Dendritic cell treated with granulocyte-macrophage colony-stimulating factor and Interleukin-4, amounts not matched to agents 40 ng/mL and 50 ng/mL, for 4 days (primary cell): ENCODE measurements around the gene COPS7A.

Source experiments
- H3K27ac Mint-ChIP-seq: one replicate; pipeline ENCODE4 v1.8.0; 2022; ENCODE audit warnings: mild to moderate bottlenecking, mixed read lengths
- H3K27me3 Mint-ChIP-seq: one replicate; pipeline ENCODE4 v1.8.0; 2022; ENCODE audit warnings: mild to moderate bottlenecking, mixed read lengths
- H3K36me3 Mint-ChIP-seq: one replicate; pipeline ENCODE4 v1.8.0; 2022; ENCODE audit warnings: low read depth, mixed read lengths
- H3K4me1 Mint-ChIP-seq: one replicate; pipeline ENCODE4 v1.8.0; 2022; ENCODE audit warnings: low read depth, mixed read lengths
- H3K4me3 Mint-ChIP-seq: one replicate; pipeline ENCODE4 v1.8.0; 2022; ENCODE audit warnings: mild to moderate bottlenecking, moderate library complexity, mixed read lengths
- H3K9me3 Mint-ChIP-seq: one replicate; pipeline ENCODE4 v1.8.0; 2022; ENCODE audit warnings: mixed read lengths
- intact Hi-C: fragments of 100-400 bp; cut with micrococcal nuclease; formaldehyde crosslinking; loops from one replicate; pipeline ENCODE4 v1.15.0; 2022

Gene COPS7A, protein sequence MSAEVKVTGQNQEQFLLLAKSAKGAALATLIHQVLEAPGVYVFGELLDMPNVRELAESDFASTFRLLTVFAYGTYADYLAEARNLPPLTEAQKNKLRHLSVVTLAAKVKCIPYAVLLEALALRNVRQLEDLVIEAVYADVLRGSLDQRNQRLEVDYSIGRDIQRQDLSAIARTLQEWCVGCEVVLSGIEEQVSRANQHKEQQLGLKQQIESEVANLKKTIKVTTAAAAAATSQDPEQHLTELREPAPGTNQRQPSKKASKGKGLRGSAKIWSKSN

DNA sequence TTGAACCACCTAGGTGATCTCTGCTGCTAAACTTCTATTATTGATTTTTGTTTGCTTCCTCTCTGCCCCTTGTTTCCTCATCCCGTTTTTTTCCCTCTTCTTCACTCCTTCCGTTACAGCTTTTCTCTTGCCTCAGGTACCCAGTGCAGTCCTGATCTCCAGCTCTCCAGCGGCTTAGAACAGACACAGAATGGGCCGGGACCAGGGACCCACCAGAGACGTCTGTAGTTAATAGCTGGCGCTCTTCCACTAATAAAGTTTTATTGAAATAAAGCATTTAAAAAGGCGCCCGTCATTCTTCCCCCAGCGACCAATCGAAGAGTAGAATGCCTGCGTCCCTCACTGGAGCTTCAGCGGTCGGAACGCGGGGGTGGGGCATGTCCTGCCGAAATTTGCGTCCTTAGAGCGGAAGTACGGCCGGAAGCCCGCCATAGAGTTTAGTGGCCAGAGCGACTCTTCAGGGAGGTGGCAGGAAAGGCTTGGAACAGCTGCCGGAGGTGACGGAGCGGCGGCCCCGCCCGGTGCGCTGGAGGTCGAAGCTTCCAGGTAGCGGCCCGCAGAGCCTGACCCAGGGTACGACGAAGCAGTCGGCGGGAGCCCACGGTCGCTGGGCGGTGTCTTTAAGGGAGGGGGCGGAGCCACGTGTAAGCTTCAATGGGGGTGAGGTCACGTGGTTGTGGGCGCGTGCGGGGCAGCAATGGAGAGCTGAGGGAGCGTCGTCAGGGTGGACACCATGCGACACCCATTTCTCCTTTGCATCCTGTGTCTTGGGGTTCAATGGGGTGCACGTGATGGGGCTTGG is at the start of gene COPS7A:
TSS of gene COPS7A (plus strand) at position 440 of the 802 bp plus-strand sequence. CDS start 611 bp downstream, outside the sequence.
- Mint-ChIP-seq H3K27me3 (peaks cover 2% of the 10 kb centered on the region), H3K27ac (peak within 1 kb of the TSS; percentile 88), H3K4me1 (peaks cover 26% of the 10 kb centered on the region), H3K9me3 (no peaks in the 10 kb centered on the region), H3K36me3 (peaks cover 43% of the 10 kb centered on the region), H3K4me3 (peak within 1 kb of the TSS; percentile 93)
- intact Hi-C loops: loop anchor here (1.0 kb wide), 1 partner anchor 35 kb away; the partner anchor contains the start of gene ZNF384

DNA sequence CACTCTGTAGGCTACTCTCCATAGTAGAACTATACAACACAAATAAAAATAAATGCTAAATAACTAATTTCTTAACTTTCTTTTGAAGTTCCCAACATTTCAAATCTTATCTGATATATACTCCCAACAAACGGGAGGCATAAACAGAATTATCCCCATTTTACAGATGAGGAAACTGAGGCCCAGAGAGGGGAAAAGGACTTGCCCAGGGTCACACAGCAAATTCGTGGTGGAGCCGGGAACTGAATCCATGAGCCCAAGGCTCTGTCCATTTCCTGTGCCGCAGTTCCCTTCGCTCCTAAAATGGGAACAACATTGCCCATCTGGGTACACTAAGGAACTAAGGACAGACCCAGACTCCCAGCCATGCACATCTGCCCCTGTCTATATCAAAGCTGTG is 46.9 kb upstream of the COPS7A start:
- no peak overlapping the region for H3K4me3 Mint-ChIP-seq
- H3K9me3 Mint-ChIP-seq: no peaks in the 10 kb centered on the region
- peaks cover 10% of the 10 kb centered on the region for H3K4me1 Mint-ChIP-seq
- intact Hi-C loops: no loop called here
- no peaks in the 10 kb centered on the region for H3K27me3 Mint-ChIP-seq
- peaks cover 97% of the 10 kb centered on the region for H3K36me3 Mint-ChIP-seq
- no peak overlapping the region for H3K27ac Mint-ChIP-seq

DNA sequence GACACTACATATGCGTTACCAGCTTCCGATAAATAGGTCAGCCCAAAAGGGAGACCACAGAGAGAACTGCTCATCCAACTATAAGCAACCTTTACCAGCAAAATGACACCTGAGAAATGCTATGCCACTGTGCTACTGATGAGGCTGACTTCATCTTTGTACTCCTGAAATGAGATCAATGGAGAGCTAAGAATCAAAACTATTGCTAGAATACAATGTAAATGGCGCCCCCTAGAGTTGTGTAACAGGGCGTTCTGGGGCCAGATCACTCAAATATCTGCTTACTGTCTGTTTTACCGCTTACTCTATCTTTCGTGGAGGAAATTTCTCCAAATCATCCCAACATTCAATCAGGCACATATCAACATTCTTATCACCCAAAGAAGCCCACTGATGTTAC is 39.2 kb upstream of the COPS7A start:
- intact Hi-C loops: loop anchor here (1.0 to 5.0 kb wide), 2 partner anchors 67 to 143 kb away; partner anchors contain the start of gene P3H3
- Mint-ChIP-seq H3K27ac (no peak overlapping the region), H3K27me3 (no peaks in the 10 kb centered on the region), H3K4me1 (peaks cover 52% of the 10 kb centered on the region), H3K4me3 (no peak overlapping the region), H3K9me3 (no peaks in the 10 kb centered on the region), H3K36me3 (peaks cover 93% of the 10 kb centered on the region)

DNA sequence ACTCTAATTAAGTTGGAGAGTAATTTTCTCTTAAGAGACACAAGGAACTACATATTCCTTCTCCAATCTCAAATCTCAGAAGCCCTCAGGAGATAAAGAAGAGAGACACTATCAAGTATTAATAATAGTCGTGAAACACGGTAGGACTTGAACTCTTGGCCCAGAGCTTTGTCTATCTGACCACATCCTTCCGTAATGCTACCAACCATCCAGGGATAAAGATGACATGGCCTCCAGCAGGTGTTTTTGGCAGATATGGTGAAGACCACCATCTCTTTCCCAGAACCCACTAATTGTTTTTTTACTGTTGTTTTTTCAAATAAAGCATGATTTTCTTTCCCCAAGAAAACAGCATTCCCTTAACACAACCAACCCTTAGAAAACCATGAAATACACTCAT is 38.0 kb upstream of the COPS7A start:
- no peak overlapping the region for H3K27ac Mint-ChIP-seq
- H3K9me3 Mint-ChIP-seq: no peaks in the 10 kb centered on the region
- peaks cover 46% of the 10 kb centered on the region for H3K4me1 Mint-ChIP-seq
- no peak overlapping the region for H3K4me3 Mint-ChIP-seq
- intact Hi-C loops: loop anchor here (1.0 to 5.0 kb wide), 2 partner anchors 69 to 141 kb away; partner anchors contain the start of gene P3H3
- no peaks in the 10 kb centered on the region for H3K27me3 Mint-ChIP-seq
- peaks cover 87% of the 10 kb centered on the region for H3K36me3 Mint-ChIP-seq

DNA sequence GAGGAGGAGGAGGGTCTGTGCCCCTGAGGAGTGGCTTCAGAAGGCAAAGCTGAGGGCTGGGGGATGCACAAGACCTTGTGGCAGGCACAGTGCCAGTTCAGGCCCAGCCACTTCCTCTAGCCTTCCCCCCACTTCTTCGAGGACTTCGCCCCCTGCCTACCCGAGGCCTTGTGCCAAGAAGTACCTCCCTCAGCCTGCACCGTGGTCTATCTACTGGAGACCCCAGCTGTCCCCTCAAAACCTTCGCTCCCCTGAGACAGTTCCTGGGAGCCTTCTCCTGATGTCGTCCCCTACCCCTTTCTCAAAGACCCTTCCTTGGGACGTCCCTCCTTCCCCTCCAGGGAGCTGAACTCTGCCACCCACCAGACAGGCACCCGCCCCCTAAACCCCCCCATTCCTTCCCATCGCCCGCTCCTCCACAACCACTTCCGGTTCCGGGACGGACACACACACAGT is 35.3 kb upstream of the COPS7A start:
- H3K4me3 Mint-ChIP-seq: peak overlapping the region; percentile 97
- no peaks in the 10 kb centered on the region for H3K9me3 Mint-ChIP-seq
- peaks cover 51% of the 10 kb centered on the region for H3K4me1 Mint-ChIP-seq
- intact Hi-C loops: loop anchor here (5.0 kb wide), 1 partner anchor 139 kb away; the partner anchor contains the start of gene P3H3
- peaks cover 3% of the 10 kb centered on the region for H3K27me3 Mint-ChIP-seq
- peaks cover 60% of the 10 kb centered on the region for H3K36me3 Mint-ChIP-seq
- peak overlapping the region; percentile 97 for H3K27ac Mint-ChIP-seq

DNA sequence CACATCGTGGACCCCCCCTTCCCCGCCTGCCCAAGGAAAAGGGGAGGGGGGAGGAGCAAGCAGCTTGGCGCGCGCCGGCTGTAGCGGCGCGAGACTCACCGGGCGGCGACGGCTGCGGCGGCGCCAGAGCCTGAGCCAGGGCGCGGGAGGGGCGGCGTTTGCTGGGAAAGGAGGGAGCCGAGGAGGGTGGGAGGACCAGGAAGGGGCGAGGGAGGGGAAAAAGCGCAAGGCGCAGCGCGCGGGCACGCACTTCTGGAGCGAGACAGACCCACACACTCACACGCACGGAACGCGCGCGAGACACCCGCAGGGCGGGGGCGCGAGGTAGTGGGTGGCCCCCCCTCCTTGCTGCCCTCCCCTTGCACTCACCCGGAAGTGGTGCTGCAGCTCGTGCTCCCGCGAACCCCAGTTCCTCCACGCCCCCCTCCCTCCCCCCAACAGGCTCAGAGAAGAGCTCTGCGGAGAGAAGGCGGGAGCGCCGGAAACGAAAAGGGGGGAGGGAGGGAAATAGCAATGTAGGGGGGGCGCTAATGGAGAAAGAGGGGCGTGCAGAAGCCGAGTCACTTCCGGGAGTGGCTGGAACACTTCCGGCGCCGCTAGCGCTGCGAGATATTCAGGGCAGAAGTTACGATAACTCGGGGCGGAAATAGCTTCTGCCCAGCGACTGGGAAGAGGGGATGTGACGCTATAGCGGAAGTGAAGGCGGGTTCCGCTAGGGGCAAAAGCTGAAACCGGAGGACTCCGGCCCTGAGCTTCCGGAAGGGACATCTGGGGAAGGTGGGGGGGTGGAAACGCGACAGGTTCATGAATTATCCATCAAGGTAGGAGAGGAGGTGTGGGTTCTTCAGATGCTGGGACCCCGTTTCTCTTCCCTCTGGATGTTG is 34.6 kb upstream of the COPS7A start, which contains the start of gene ZNF384:
TSS of gene ZNF384 (minus strand) at position 377 of the 884 bp plus-strand sequence. CDS start 9,855 bp downstream, outside the sequence.
- Mint-ChIP-seq H3K27me3 (peaks cover 10% of the 10 kb centered on the region), H3K27ac (peak within 1 kb of the TSS; percentile 97), H3K4me3 (peak within 1 kb of the TSS; percentile 97), H3K36me3 (peaks cover 57% of the 10 kb centered on the region), H3K4me1 (peaks cover 50% of the 10 kb centered on the region), H3K9me3 (no peaks in the 10 kb centered on the region)
- intact Hi-C loops: loop anchor here (1.0 to 5.0 kb wide), 3 partner anchors 26 to 138 kb away; partner anchors contain the start of genes COPS7A, ING4 and P3H3

DNA sequence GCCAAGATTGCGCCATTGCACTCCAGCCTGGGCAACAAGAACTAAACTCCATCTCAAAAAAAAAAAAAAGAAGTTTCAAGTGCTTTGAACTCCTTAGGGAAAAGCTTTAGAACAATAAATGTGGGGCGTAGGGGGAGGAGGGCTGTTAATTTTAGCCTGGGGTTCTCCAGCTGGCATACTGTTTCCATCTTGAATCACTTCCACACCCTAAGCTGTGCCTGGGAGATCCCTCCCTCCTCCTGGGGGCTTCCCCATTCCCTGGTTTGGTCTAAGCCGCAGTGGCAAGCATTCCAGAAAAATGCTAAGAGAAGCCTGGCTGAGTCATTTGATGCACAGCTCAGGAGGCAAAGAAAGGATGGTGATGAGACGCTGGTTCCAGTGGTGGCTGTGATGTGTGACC is 32.4 kb upstream of the COPS7A start:
- H3K27ac Mint-ChIP-seq: no peak overlapping the region
- intact Hi-C loops: no loop called here
- H3K4me3 Mint-ChIP-seq: no peak overlapping the region
- no peaks in the 10 kb centered on the region for H3K9me3 Mint-ChIP-seq
- H3K4me1 Mint-ChIP-seq: peaks cover 46% of the 10 kb centered on the region
- peaks cover 23% of the 10 kb centered on the region for H3K27me3 Mint-ChIP-seq
- peaks cover 36% of the 10 kb centered on the region for H3K36me3 Mint-ChIP-seq

DNA sequence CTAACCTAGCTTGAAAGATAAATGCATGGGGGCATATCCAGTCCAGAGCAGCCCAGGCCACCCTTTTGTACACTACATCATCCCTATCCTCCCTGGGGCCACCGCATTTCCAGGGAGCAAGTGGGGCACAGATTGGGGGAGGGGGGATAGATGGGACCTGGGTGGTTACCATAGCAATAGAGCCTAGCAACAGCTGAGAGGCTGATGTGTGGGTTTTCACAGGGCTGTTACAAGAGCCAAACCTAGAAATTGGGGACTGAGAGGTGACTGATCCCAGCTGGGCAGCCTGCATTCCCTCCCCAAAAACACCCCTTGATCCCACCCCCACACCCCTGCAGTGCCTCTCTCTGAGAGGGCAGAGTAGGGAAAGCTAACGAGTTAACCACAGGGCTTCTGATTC is 31.0 kb upstream of the COPS7A start:
- Mint-ChIP-seq H3K4me1 (peaks cover 43% of the 10 kb centered on the region), H3K36me3 (peaks cover 21% of the 10 kb centered on the region), H3K9me3 (no peaks in the 10 kb centered on the region), H3K4me3 (no peak overlapping the region), H3K27ac (peak overlapping the region; percentile 9), H3K27me3 (peaks cover 37% of the 10 kb centered on the region)
- intact Hi-C loops: no loop called here

DNA sequence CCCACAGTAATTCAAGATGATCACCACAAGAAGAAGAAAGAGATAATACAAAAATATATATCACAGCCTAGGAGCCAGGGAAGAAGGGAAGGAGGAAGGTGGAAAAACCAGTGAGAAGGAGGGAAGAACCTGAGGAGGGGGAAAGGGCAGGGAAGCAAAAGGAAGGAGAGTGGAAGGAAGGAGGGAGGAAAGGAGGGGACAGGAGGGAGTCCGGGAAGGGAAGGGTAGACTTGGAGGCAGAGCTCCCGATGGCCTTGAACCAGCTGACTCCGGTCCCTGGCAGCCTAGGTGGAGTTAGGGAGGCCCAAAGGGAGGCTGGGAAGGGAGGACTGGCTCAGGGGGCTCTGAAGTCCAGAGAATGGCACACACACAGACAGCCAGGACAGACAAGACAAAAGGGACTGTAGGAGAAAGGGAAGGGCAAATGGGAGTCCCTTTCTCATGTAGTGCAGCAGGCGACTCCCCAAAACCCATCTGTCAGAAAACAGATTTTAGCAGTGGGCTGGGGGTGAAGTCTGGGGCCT is 30.0 kb upstream of the COPS7A start:
- no peak overlapping the region for H3K4me3 Mint-ChIP-seq
- peaks cover 39% of the 10 kb centered on the region for H3K4me1 Mint-ChIP-seq
- no peaks in the 10 kb centered on the region for H3K9me3 Mint-ChIP-seq
- peaks cover 47% of the 10 kb centered on the region for H3K27me3 Mint-ChIP-seq
- peaks cover 11% of the 10 kb centered on the region for H3K36me3 Mint-ChIP-seq
- H3K27ac Mint-ChIP-seq: peak overlapping the region; percentile 14
- intact Hi-C loops: no loop called here

DNA sequence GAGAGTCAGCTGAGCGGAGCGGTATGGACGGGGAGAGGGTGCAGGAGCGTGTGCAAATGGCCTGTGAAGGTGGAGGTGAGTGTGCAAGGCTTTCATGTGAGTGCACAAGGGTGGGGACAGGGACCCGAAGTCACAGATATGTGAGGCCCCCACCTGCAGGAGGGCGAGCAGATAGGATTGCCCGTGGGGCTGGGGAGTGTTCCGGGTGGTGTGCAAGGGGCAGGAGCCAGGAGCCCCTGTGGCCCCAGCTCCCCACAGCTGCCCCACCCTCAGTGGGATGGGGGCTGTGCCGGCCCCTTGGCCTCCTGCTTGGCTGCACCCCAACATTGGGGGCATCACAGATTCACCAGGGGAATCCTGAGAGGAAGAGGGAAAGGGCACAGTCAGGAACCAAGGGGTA is 29.1 kb upstream of the COPS7A start:
- Mint-ChIP-seq H3K27ac (peak overlapping the region; percentile 14), H3K9me3 (no peaks in the 10 kb centered on the region), H3K27me3 (peaks cover 55% of the 10 kb centered on the region), H3K36me3 (peaks cover 4% of the 10 kb centered on the region), H3K4me3 (no peak overlapping the region), H3K4me1 (peaks cover 46% of the 10 kb centered on the region)
- intact Hi-C loops: no loop called here

DNA sequence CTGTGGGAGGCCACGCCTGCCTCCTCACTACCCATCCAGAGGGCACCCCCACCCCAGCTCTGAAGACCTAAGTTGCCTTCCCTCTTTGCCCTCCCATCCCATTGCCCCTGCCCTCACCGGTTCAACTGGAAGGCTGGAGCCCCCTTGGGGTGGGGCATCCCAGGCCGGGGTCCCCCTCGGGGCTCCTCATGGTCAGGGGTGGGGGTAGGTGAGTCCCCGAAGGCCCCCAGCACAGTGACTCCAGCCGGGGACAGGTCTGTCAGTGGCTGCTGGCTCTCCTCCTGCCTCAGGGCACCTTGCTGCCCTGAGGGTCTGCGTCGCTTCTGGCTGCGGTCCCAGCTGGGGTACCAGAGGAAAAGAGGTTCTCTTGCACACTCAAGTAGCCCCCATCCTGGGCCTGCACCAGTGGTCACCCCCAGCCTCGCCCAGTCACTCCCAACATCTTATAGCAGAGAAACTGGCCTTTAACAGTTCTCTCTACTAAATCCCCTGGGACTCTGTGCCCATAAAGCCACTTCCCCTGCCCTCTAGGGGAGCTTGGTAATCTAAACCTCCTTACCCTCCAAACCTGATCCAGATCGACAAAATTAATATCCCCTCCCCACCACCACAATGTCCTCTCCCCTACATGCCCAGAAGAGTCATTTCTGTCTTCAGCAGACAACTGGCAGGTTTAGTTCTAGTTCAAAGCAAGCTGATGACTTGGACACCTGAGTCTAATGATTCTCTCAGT is 28.4 kb upstream of the COPS7A start:
- H3K4me3 Mint-ChIP-seq: no peak overlapping the region
- intact Hi-C loops: no loop called here
- H3K27ac Mint-ChIP-seq: no peak overlapping the region

DNA sequence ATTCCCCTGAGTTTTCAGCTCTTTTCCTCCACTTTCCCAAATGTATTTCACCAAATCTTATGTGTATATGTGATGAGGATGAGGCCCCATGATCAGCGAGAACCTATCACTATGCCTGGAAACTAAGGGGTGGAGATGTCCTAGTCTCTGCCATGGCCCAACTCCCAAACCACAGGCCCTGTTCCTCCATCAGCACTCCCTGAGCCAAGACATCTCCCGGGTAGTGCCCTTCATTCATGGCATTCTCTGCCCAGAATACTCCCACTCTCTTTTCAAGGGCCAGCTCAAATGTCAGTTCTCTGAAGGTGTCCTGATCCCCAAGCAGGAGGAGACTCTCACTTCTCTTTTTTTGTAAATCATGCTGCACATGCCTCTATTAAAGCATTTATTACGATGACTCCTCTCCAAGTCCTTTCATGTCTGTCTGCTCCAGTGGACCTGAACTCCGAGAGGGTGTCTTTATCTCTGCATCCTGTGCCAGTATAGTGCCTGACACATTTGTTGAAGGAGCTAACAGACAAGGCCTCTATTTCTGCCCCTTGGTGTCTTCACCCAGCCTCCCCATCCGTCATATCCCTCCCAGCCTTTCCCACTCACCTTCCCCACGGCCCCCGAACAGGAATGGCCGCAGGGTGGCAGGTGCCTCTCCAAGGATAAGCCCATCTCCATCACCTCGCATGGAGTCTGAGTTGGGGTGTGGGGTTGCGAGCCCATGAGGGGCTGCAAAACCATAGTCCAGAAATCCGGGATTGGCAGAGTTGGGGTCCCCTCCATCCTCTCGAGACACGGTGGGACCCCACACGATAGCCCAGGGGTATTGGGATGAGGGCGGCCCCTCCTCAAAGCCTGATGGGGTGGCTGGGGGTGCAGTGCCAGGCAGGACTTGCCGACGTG is 26.9 kb upstream of the COPS7A start:
- H3K27ac Mint-ChIP-seq: peak overlapping the region; percentile 20

More for the DNA sequence above, 28.4 kb upstream of the COPS7A start:
- Mint-ChIP-seq H3K9me3 (no peaks in the 10 kb centered on the region), H3K36me3 (no peaks in the 10 kb centered on the region), H3K4me1 (peaks cover 49% of the 10 kb centered on the region), H3K27me3 (peaks cover 61% of the 10 kb centered on the region)

More for the DNA sequence above, 26.9 kb upstream of the COPS7A start:
- Mint-ChIP-seq H3K4me1 (peaks cover 45% of the 10 kb centered on the region), H3K4me3 (no peak overlapping the region), H3K27me3 (peaks cover 74% of the 10 kb centered on the region), H3K36me3 (no peaks in the 10 kb centered on the region), H3K9me3 (no peaks in the 10 kb centered on the region)
- intact Hi-C loops: no loop called here
